ENCODE measurements around the gene MYOT. TPM values are rescaled to one million over a fixed set of nuclear protein-coding genes. Genes with fewer than 3 reads are reported as not detected.

MYOT gene
- total RNA-seq, 1 experiment from 2014 or later = not detected

- H3K27me3 Mint-ChIP-seq (ENCODE audit: low read depth) = no peaks in the 10 kb centered on the region
- DNase-seq (ENCODE audit: low spot score) (no peak), ATAC-seq (no peak)
- H3K36me3 Mint-ChIP-seq = peaks cover 23% of the 10 kb centered on the region
- no peaks in the 10 kb centered on the region for H3K9me3 Mint-ChIP-seq
- CTCF ChIA-PET = interaction anchor here (1.8 kb wide), 1 partner anchor 156 kb away, joined by 5 read pairs; no protein-coding TSS in a partner anchor
- H3K27ac Mint-ChIP-seq = 0 out of 2 replicates have a peak overlapping the region, but pooled peaks have one; percentile 24
- POLR2A ChIA-PET = no interaction called here
- no peak for TF ChIP-seq ETV6 (CRISPR knock-in tag; IDR thresholded peaks at IDR 0.05)
- TF ChIP-seq GTF2I (CRISPR knock-in tag; conservative IDR thresholded peaks at IDR 0.05) = no peak
- TF ChIP-seq, protein P1, sequence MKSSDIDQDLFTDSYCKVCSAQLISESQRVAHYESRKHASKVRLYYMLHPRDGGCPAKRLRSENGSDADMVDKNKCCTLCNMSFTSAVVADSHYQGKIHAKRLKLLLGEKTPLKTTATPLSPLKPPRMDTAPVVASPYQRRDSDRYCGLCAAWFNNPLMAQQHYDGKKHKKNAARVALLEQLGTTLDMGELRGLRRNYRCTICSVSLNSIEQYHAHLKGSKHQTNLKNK (CRISPR knock-in tag; IDR thresholded peaks at IDR 0.05) = no peak
- no peak for TF ChIP-seq JAZF1 (CRISPR knock-in tag; IDR thresholded peaks at IDR 0.05)
- TF ChIP-seq MLX (CRISPR knock-in tag; IDR thresholded peaks at IDR 0.05) = no peak
- TF ChIP-seq CDX4 (CRISPR knock-in tag; IDR thresholded peaks at IDR 0.05; ENCODE audit: borderline replicate concordance) = no peak
- TF ChIP-seq ELF4 (CRISPR knock-in tag; IDR thresholded peaks at IDR 0.05; ENCODE audit: low read depth) = no peak
- TF ChIP-seq, protein P2, sequence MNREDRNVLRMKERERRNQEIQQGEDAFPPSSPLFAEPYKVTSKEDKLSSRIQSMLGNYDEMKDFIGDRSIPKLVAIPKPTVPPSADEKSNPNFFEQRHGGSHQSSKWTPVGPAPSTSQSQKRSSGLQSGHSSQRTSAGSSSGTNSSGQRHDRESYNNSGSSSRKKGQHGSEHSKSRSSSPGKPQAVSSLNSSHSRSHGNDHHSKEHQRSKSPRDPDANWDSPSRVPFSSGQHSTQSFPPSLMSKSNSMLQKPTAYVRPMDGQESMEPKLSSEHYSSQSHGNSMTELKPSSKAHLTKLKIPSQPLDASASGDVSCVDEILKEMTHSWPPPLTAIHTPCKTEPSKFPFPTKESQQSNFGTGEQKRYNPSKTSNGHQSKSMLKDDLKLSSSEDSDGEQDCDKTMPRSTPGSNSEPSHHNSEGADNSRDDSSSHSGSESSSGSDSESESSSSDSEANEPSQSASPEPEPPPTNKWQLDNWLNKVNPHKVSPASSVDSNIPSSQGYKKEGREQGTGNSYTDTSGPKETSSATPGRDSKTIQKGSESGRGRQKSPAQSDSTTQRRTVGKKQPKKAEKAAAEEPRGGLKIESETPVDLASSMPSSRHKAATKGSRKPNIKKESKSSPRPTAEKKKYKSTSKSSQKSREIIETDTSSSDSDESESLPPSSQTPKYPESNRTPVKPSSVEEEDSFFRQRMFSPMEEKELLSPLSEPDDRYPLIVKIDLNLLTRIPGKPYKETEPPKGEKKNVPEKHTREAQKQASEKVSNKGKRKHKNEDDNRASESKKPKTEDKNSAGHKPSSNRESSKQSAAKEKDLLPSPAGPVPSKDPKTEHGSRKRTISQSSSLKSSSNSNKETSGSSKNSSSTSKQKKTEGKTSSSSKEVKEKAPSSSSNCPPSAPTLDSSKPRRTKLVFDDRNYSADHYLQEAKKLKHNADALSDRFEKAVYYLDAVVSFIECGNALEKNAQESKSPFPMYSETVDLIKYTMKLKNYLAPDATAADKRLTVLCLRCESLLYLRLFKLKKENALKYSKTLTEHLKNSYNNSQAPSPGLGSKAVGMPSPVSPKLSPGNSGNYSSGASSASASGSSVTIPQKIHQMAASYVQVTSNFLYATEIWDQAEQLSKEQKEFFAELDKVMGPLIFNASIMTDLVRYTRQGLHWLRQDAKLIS (CRISPR knock-in tag; IDR thresholded peaks at IDR 0.05; ENCODE audit: borderline replicate concordance) = no peak
- no peak for TF ChIP-seq KAT7 (CRISPR knock-in tag; IDR thresholded peaks at IDR 0.05; ENCODE audit: borderline replicate concordance)
- no peak for TF ChIP-seq GRHL2 (CRISPR knock-in tag; IDR thresholded peaks at IDR 0.05; ENCODE audit: insufficient replicate concordance, severe bottlenecking)
- TF ChIP-seq TEAD4 (CRISPR knock-in tag; IDR thresholded peaks at IDR 0.05) = no peak
- TF ChIP-seq NFATC4 (CRISPR knock-in tag; IDR thresholded peaks at IDR 0.05) = no peak
- TF ChIP-seq, protein P3, sequence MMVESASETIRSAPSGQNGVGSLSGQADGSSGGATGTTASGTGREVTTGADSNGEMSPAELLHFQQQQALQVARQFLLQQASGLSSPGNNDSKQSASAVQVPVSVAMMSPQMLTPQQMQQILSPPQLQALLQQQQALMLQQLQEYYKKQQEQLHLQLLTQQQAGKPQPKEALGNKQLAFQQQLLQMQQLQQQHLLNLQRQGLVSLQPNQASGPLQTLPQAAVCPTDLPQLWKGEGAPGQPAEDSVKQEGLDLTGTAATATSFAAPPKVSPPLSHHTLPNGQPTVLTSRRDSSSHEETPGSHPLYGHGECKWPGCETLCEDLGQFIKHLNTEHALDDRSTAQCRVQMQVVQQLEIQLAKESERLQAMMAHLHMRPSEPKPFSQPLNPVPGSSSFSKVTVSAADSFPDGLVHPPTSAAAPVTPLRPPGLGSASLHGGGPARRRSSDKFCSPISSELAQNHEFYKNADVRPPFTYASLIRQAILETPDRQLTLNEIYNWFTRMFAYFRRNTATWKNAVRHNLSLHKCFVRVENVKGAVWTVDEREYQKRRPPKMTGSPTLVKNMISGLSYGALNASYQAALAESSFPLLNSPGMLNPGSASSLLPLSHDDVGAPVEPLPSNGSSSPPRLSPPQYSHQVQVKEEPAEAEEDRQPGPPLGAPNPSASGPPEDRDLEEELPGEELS (CRISPR knock-in tag; IDR thresholded peaks at IDR 0.05) = no peak
- H3K4me3 Mint-ChIP-seq = no peak overlapping the region
- no peaks in the 10 kb centered on the region for H3K4me1 Mint-ChIP-seq
These were observed 67.5 kb downstream of the MYOT start for GRCh38 chr5:137935190-137935589.

GRCh38 chr5:137935694-137936093 lies 68.0 kb downstream of the MYOT start:
- Mint-ChIP-seq H3K36me3 (peaks cover 28% of the 10 kb centered on the region), H3K9me3 (no peaks in the 10 kb centered on the region), H3K27me3 (ENCODE audit: low read depth) (no peaks in the 10 kb centered on the region), H3K4me3 (no peak overlapping the region), H3K4me1 (no peaks in the 10 kb centered on the region), H3K27ac (no peak overlapping the region)
- DNase-seq (ENCODE audit: low spot score) (no peak), ATAC-seq (no peak)
- no peak for TF ChIP-seq NR3C1 (CRISPR knock-in tag; conservative IDR thresholded peaks at IDR 0.05; ENCODE audit: low read depth)
- no peak for TF ChIP-seq ZNF317 (CRISPR knock-in tag; IDR thresholded peaks at IDR 0.05; ENCODE audit: borderline replicate concordance, low read depth)
- TF ChIP-seq FOXK1 (CRISPR knock-in tag; IDR thresholded peaks at IDR 0.05) = no peak
- TF ChIP-seq SOX15 (CRISPR knock-in tag; IDR thresholded peaks at IDR 0.05) = no peak
- ChIA-PET CTCF (interaction anchor here (1.8 kb wide), 1 partner anchor 156 kb away, joined by 5 read pairs; no protein-coding TSS in a partner anchor), POLR2A (no interaction called here)

Other genes starting within 250 kb of the MYOT start
- gene KLHL3, start 131.8 kb upstream of the MYOT start, total RNA-seq (2021) = 14.7 to 18.2 TPM (median 15.7 TPM) in 3 replicates
- gene HNRNPA0, start 113.5 kb upstream of the MYOT start, total RNA-seq (2021) = 65.6 to 66.6 TPM (median 66.0 TPM) in 3 replicates
- gene PKD2L2, start 21.6 kb downstream of the MYOT start, total RNA-seq (2021) = 0.21 TPM in 1 of 3 replicates, not detected in the others
- 14.3 to 15.6 TPM (median 15.2 TPM) in 3 replicates for gene FAM13B, start 165.2 kb downstream of the MYOT start, total RNA-seq (2021)
- gene WNT8A, start 216.2 kb downstream of the MYOT start, total RNA-seq (2021) = 0.16 TPM in 1 of 3 replicates, not detected in the others